ENCODE data around the gene MIGA2.
A peak's percentile ranks its signal among the peaks of the same experiment; 100 is the strongest.

MIGA2 gene

DNA sequence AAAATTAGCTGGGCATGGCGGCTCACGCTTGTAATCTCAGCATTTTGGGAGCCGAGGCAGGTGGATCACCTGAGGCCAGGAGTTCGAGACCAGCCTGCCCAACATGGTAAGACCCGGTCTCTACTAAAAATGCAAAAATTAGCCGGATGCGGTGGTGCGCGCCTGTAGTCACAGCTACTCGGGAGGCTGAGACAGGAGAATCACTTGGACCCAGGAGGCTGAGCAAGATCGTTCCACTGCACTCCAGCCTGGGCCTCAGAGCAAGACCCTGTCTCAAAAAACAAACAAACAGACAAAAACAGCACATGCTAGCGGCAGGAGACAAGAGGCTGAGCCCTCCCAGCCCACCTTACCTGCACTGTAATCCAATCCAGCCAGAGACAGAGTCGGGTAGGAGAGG lies 43.4 kb downstream of the MIGA2 start:
- peak overlapping the region; percentile 86; the same call in 1 of the 2 replicates for H3K4me3 ChIP-seq (ENCODE audit: low read length)
- no peak for TF ChIP-seq CTCF (conservative IDR thresholded peaks at IDR 0.05; ENCODE audit: low read length)
- no peak for DNase-seq (ENCODE audit: low read depth)

- H3K4me3 ChIP-seq (ENCODE audit: low read length), result peak overlapping the region; percentile 86
- no peak for DNase-seq (ENCODE audit: low read depth)
- no peak for TF ChIP-seq CTCF (conservative IDR thresholded peaks at IDR 0.05; ENCODE audit: low read length)
Observed at GRCh38 chr9:129080298-129080600, 43.8 kb downstream of the MIGA2 start.

DNA sequence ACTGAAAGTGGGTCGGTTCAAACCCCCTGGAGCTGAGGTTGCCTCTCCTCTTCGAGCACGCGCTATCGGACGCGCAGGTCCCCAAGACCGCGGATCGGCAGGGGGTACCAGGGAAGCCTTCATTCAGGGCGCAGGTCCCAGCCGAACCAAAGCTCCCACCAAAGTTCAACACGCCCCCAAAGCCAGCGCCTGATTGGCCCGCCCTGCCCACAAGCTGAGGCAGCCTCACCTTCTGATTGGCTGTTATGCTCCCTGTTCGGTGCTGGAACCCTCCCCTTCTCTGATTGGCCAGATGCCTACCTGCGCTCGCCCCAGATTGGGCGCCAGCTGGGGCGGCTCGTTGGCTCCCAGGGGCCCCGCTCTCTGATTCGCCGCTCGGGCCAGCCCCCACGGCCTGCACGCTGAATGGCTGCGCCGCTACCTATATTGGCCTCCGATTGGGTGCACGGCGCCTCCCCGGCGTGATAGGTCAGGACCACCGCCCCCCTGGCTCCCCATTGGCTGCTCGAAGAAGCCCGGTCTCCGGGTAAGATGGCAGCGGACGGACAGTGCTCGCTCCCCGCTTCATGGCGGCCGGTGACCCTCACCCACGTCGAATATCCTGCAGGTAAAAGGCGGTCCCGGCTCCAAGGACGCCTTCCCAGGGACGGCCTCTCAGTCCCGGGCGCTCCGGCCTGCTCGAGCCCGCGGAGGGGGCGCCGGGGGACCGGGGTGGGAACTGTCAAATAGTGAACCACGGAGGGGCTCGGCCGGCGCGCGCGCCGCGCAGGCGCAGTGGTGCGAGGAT lies 44.4 kb downstream of the MIGA2 start, which contains the start of gene DOLPP1:
TSS of gene DOLPP1 (plus strand) at position 511 of the 787 bp plus-strand sequence. CDS start at position 532, 21 bp downstream.
- H3K4me3 ChIP-seq (ENCODE audit: low read length), result peak within 1 kb of the TSS; percentile 86
- peak; percentile 100 for DNase-seq (ENCODE audit: low read depth)

GRCh38 chr9:129081388-129081904 lies 45.0 kb downstream of the MIGA2 start:
- no peak for DNase-seq (ENCODE audit: low read depth)
- H3K4me3 ChIP-seq (ENCODE audit: low read length), result peak overlapping the region; percentile 85
- TF ChIP-seq CTCF (conservative IDR thresholded peaks at IDR 0.05; ENCODE audit: low read length), result no peak

More for the DNA sequence above, 44.4 kb downstream of the MIGA2 start, which contains the start of gene DOLPP1:
- TF ChIP-seq CTCF (conservative IDR thresholded peaks at IDR 0.05; ENCODE audit: low read length), result no peak

GRCh38 chr9:129084087-129084486 lies 47.7 kb downstream of the MIGA2 start:
- H3K4me3 ChIP-seq (ENCODE audit: low read length), result no peak overlapping the region
- DNase-seq (ENCODE audit: low read depth), result no peak
- TF ChIP-seq CTCF (conservative IDR thresholded peaks at IDR 0.05; ENCODE audit: low read length), result no peak

GRCh38 chr9:129089246-129089645 lies 52.8 kb downstream of the MIGA2 start:
- TF ChIP-seq CTCF (conservative IDR thresholded peaks at IDR 0.05; ENCODE audit: low read length), result no peak
- no peak for DNase-seq (ENCODE audit: low read depth)
- no peak overlapping the region for H3K4me3 ChIP-seq (ENCODE audit: low read length)

Measured in AG10803 (cell line).